ENCODE measurements around the gene LPCAT1.

GRCh38 chr5:1563617-1564181, 39.9 kb upstream of the LPCAT1 start:
- TF ChIP-seq CTCF (IDR thresholded peaks at IDR 0.05) (no peak), EZH2phosphoT487 (IDR thresholded peaks at IDR 0.05) (no peak), EZH2 (IDR thresholded peaks at IDR 0.05) (no peak)

Data from neural progenitor cell (in vitro differentiated cells).